ENCODE measurements around the gene DSCAML1. TPM values are rescaled to one million over a fixed set of nuclear protein-coding genes. Genes with fewer than 3 reads are reported as not detected.

The DSCAML1 gene
- total and polyA plus RNA-seq, 7 donors: 0.04 to 0.52 (median 0.06) TPM

DNA sequence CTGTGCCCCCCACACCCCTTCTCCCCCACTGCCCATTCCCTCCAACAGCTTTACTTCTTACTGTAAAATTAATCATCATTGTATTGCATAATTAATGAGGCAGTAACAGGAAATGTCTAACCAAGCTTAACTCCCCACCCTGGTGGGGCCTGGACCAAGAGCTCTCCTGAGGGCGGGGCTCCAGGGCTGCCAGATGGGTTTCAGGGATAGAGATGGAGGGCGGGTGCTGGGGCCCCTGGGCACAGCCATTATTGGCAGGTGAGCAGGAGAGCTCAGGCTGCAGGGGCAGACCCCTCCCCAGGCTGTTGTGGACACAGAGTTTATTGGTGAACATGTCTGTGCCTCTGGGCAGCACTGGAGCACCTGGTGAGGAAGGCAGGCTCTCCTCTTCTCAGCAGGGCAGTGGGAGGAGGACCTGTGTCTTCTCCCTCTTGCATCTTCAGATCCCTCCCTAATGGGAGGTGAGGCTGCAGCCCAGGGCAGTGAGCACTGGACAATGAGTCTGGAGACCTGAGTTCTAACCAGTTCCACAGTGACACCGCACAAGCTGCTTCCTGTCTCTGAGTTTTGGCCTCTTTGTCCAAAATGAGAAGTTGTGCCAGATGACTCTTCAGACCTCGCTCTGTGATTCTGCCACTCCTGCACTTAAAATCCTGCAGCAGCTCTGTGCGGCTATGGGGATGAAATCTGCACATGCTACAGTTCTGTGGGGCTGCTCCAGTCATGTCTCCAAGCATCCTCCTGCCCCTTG, 236.1 kb downstream of the DSCAML1 start:
- TF ChIP-seq CTCF (IDR thresholded peaks at IDR 0.05): no peak
- H3K4me1 ChIP-seq: no peaks in the 10 kb centered on the region
- H3K4me3 ChIP-seq: no peak overlapping the region
- DNase-seq (no peak), ATAC-seq (no peak)
- H3K27ac ChIP-seq: no peak overlapping the region
- intact Hi-C loops (cut with DNase I): no loop called here
- no peaks in the 10 kb centered on the region for H3K9me3 ChIP-seq
- 65 to 73% (median 71%) methylated on average over 5 of the region's 5 CpGs for WGBS, 3 donors
- H3K36me3 ChIP-seq (ENCODE audit: insufficient read depth in 1 of 2, low read depth in 1 of 2): no peaks in the 10 kb centered on the region
- H3K27me3 ChIP-seq (ENCODE audit: insufficient read depth in 3 of 3, low read length in 2 of 3): peaks cover 0 to 15% (median 3%) of the 10 kb centered on the region in 3 donors

DNA sequence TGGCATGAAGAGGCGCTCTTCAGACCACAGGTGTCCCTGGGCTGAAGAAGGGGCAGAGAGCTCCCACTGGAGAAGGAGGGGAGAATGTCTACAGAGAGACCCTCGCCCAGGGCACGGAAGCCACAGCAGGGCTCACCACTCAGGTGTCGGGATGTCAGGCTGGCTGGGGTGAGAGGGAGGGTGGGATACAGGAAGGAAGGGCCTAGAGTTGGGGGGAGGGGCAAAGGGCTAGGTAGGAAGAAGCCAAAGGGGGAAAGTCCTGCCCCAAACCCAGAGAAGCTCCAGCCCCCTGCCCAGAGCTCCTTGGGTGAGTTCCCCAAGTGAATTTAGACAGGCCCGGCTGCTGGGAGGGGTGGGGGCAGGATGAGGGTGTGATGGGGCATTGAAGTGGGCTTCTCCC, 237.3 kb downstream of the DSCAML1 start:
- no peak for TF ChIP-seq CTCF (IDR thresholded peaks at IDR 0.05)
- H3K4me3 ChIP-seq: no peak overlapping the region
- DNase-seq: no peak
- H3K9me3 ChIP-seq: no peaks in the 10 kb centered on the region
- H3K36me3 ChIP-seq (ENCODE audit: insufficient read depth in 1 of 2, low read depth in 1 of 2): no peaks in the 10 kb centered on the region
- intact Hi-C loops (cut with DNase I): no loop called here
- H3K4me1 ChIP-seq: no peaks in the 10 kb centered on the region
- no peak overlapping the region for H3K27ac ChIP-seq
- WGBS, 3 donors: 57 to 72% (median 68%) methylated on average over 5 of the region's 5 CpGs
- no peak for ATAC-seq
- peaks cover 0 to 12% (median 3%) of the 10 kb centered on the region in 3 donors for H3K27me3 ChIP-seq (ENCODE audit: insufficient read depth in 3 of 3, low read length in 2 of 3)

- Histone ChIP-seq H3K36me3 (ENCODE audit: insufficient read depth in 1 of 2, low read depth in 1 of 2) (no peaks in the 10 kb centered on the region), H3K27ac (no peak overlapping the region), H3K27me3 (ENCODE audit: insufficient read depth in 3 of 3, low read length in 2 of 3) (peaks cover 0 to 14% (median 2%) of the 10 kb centered on the region in 3 donors), H3K9me3 (no peaks in the 10 kb centered on the region), H3K4me3 (no peak overlapping the region), H3K4me1 (no peaks in the 10 kb centered on the region)
- TF ChIP-seq CTCF (IDR thresholded peaks at IDR 0.05): no peak
- DNase-seq (no peak), ATAC-seq (no peak)
- intact Hi-C loops (cut with DNase I): no loop called here
- 25 to 31% (median 30%) methylated on average over 7 of the region's 7 CpGs for WGBS, 3 donors
Measured at GRCh38 chr11:117557361-117557760, 239.7 kb downstream of the DSCAML1 start.

DNA sequence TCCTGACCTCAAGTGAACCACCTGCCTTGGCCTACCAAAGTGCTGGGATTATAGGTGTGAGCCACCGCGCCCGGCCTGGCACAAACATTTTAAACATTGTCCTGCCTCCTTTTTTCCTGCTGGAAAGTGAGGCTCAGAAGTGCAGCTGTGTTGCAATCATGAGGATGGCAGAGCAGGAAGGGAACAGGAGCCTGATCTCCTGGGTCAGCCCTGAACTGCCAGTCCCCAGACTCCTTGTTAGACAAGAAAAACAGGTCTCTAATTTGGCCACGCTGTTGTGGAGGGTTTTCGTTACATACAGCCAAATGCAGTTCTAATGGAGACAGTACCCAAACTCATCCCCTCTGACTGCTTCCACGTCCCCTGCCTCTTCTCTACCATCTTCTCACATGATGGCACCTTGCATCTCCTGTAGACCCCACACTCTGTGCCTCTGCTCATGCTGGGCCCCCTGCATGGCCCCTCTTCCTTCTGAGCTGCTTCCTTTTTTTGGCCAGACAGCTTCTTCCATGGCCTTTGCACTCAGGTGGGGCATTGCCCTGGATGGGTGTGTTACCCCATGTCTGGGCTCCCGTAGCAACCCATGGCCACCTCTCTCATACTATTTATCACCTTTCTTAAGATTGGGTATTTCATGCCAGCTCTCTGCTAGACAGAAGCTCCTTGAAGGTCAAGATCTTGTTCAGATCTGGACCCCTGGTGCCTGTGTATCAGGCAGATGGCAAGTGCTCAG, 242.2 kb downstream of the DSCAML1 start:
- Histone ChIP-seq H3K27me3 (ENCODE audit: insufficient read depth in 3 of 3, low read length in 2 of 3) (peaks cover 0 to 20% (median 5%) of the 10 kb centered on the region in 3 donors), H3K4me3 (no peak overlapping the region), H3K27ac (no peak overlapping the region), H3K36me3 (ENCODE audit: insufficient read depth in 1 of 2, low read depth in 1 of 2) (no peaks in the 10 kb centered on the region), H3K4me1 (no peaks in the 10 kb centered on the region), H3K9me3 (no peaks in the 10 kb centered on the region)
- WGBS, 3 donors: 68 to 88% (median 86%) methylated on average over 7 of the region's 7 CpGs
- DNase-seq (no peak), ATAC-seq (no peak)
- intact Hi-C loops (cut with DNase I): no loop called here
- TF ChIP-seq CTCF (IDR thresholded peaks at IDR 0.05): no peak

Measured in psoas muscle (tissue), 8 donors.